Measurements from ENCODE around the gene EID2. TPM values are rescaled to one million over a fixed set of nuclear protein-coding genes. Genes with fewer than 3 reads are reported as not detected.

EID2 gene
- total RNA-seq, 2 experiments from 2014 or later: 17.3 to 22.9 TPM

DNA sequence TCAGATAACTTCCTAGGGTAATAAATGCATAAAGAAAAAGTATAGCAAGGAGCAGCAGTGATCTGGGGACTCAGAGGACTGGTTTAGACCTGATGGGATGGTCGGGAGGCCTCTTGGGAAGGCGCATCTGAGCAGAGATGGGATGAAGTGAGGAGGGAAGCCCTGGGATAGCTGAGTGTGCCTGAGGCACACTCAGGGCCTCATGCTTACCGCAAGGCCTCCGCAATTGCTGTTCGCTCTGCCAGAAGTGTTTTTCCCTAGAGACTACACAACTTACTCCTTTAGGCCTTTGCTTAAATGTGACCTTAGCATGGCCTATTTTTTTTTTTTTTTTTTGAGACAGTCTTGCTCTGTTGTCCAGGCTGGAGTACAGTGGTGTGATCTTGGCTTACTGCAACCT lies 45.3 kb downstream of the EID2 start:
- CTCF ChIA-PET (ENCODE audit: unreplicated experiment): no interaction called here
- intact Hi-C loops (cut with micrococcal nuclease; ENCODE audit: unreplicated experiment): no loop called here

DNA sequence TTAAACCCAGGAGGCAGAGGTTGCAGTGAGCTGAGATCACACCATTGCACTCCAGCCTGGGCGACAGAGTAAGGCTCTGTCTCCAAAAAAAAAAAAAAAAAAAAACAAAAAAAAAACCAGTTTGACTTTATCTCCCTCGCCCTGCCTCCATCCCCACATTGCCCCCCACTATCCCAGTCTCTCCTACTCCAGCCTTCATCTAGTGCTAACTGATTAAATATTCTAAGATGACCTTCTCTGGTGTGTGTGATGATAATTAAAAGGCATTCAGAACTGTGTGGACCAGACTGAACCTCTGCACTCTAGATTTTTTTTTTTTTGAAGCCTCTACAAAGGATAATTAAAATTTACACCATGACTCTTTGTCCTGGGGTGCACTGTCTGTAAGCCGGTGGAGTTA lies 47.2 kb downstream of the EID2 start:
- DNase-seq (ENCODE audit: low spot score): no peak
- ChIA-PET POLR2A (no interaction called here), CTCF (ENCODE audit: unreplicated experiment) (no interaction called here)
- no peaks in the 10 kb centered on the region for H3K79me2 ChIP-seq (ENCODE audit: insufficient read depth, low read depth, low read length)
- peaks cover 9% of the 10 kb centered on the region for H3K4me1 ChIP-seq (ENCODE audit: insufficient read depth, low read length, poor library complexity, severe bottlenecking)
- no peaks in the 10 kb centered on the region for H4K20me1 ChIP-seq (ENCODE audit: insufficient read depth, low read length)
- no peak overlapping the region for H3K4me3 ChIP-seq (ENCODE audit: low read depth, low read length, poor library complexity, severe bottlenecking)
- no peaks in the 10 kb centered on the region for H3K9me2 ChIP-seq (ENCODE audit: insufficient read depth, low read length)
- intact Hi-C loops (cut with micrococcal nuclease; ENCODE audit: unreplicated experiment): no loop called here
- no peaks in the 10 kb centered on the region for H3K9me3 ChIP-seq (ENCODE audit: low read length)
- H3K27ac ChIP-seq (ENCODE audit: low read depth, low read length, poor library complexity, severe bottlenecking): no peak overlapping the region
- BruUV-seq (replicated peaks): no TSS peak
- TF ChIP-seq, protein P1, sequence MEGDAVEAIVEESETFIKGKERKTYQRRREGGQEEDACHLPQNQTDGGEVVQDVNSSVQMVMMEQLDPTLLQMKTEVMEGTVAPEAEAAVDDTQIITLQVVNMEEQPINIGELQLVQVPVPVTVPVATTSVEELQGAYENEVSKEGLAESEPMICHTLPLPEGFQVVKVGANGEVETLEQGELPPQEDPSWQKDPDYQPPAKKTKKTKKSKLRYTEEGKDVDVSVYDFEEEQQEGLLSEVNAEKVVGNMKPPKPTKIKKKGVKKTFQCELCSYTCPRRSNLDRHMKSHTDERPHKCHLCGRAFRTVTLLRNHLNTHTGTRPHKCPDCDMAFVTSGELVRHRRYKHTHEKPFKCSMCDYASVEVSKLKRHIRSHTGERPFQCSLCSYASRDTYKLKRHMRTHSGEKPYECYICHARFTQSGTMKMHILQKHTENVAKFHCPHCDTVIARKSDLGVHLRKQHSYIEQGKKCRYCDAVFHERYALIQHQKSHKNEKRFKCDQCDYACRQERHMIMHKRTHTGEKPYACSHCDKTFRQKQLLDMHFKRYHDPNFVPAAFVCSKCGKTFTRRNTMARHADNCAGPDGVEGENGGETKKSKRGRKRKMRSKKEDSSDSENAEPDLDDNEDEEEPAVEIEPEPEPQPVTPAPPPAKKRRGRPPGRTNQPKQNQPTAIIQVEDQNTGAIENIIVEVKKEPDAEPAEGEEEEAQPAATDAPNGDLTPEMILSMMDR (conservative IDR thresholded peaks at IDR 0.05; ENCODE audit: low read length): no peak
- TF ChIP-seq EZH2phosphoT487 (IDR thresholded peaks at IDR 0.05; ENCODE audit: borderline replicate concordance, low read depth, low read length): no peak
- no peak overlapping the region for H2AFZ ChIP-seq (ENCODE audit: low read length)
- H3K36me3 ChIP-seq (ENCODE audit: insufficient read depth, low read length): peaks cover 43% of the 10 kb centered on the region
- H3K4me2 ChIP-seq (ENCODE audit: low read length): no peak overlapping the region

More for the DNA sequence above, 45.3 kb downstream of the EID2 start:
- no peak overlapping the region for H3K4me3 ChIP-seq (ENCODE audit: low read depth, low read length, poor library complexity, severe bottlenecking)
- no peaks in the 10 kb centered on the region for H4K20me1 ChIP-seq (ENCODE audit: insufficient read depth, low read length)
- H3K27ac ChIP-seq (ENCODE audit: low read depth, low read length, poor library complexity, severe bottlenecking): no peak overlapping the region
- H3K36me3 ChIP-seq (ENCODE audit: insufficient read depth, low read length): peaks cover 24% of the 10 kb centered on the region
- H3K4me2 ChIP-seq (ENCODE audit: low read length): no peak overlapping the region
- H2AFZ ChIP-seq (ENCODE audit: low read length): no peak overlapping the region
- POLR2A ChIA-PET: interaction anchor here (0.7 kb wide), 2 partner anchors 40 to 45 kb away, joined by 3 to 4 read pairs; no protein-coding TSS in a partner anchor
- H3K79me2 ChIP-seq (ENCODE audit: insufficient read depth, low read depth, low read length): no peaks in the 10 kb centered on the region
- TF ChIP-seq EZH2phosphoT487 (IDR thresholded peaks at IDR 0.05; ENCODE audit: borderline replicate concordance, low read depth, low read length): no peak
- TF ChIP-seq, protein P1 (conservative IDR thresholded peaks at IDR 0.05; ENCODE audit: low read length): no peak
- no peaks in the 10 kb centered on the region for H3K9me2 ChIP-seq (ENCODE audit: insufficient read depth, low read length)
- no peaks in the 10 kb centered on the region for H3K9me3 ChIP-seq (ENCODE audit: low read length)
- peaks cover 28% of the 10 kb centered on the region for H3K4me1 ChIP-seq (ENCODE audit: insufficient read depth, low read length, poor library complexity, severe bottlenecking)
- no TSS peak for BruUV-seq (replicated peaks)
- no peak for DNase-seq (ENCODE audit: low spot score)

DNA sequence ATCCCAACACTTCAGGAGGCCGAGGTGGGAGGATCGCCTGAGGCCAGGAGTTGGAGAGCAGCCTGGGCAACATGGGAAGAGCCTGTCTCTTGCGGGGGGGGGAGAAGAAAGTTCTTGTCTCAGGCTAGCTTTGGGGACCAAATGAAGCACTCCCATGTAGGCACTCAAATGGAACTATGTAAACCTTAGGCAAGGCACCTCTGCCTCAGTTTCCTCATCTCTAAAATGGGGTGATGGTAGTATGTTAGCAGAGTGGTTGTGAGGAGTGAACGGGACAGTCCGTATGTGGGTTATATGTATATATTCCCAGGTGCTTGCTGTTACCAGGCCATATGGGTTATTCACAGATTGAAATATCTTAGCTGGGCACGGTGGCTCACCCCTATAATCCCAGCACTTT lies 47.7 kb downstream of the EID2 start:
- POLR2A ChIA-PET: no interaction called here
- no TSS peak for BruUV-seq (replicated peaks)
- Histone ChIP-seq H3K4me3 (ENCODE audit: low read depth, low read length, poor library complexity, severe bottlenecking) (no peak overlapping the region), H3K27ac (ENCODE audit: low read depth, low read length, poor library complexity, severe bottlenecking) (no peak overlapping the region), H3K36me3 (ENCODE audit: insufficient read depth, low read length) (peaks cover 45% of the 10 kb centered on the region), H3K9me2 (ENCODE audit: insufficient read depth, low read length) (no peaks in the 10 kb centered on the region), H2AFZ (ENCODE audit: low read length) (no peak overlapping the region), H3K9me3 (ENCODE audit: low read length) (no peaks in the 10 kb centered on the region), H3K4me2 (ENCODE audit: low read length) (no peak overlapping the region), H3K79me2 (ENCODE audit: insufficient read depth, low read depth, low read length) (no peaks in the 10 kb centered on the region), H3K4me1 (ENCODE audit: insufficient read depth, low read length, poor library complexity, severe bottlenecking) (peaks cover 3% of the 10 kb centered on the region), H4K20me1 (ENCODE audit: insufficient read depth, low read length) (no peaks in the 10 kb centered on the region)
- CTCF ChIA-PET (ENCODE audit: unreplicated experiment): no interaction called here
- intact Hi-C loops (cut with micrococcal nuclease; ENCODE audit: unreplicated experiment): no loop called here
- TF ChIP-seq EZH2phosphoT487 (IDR thresholded peaks at IDR 0.05; ENCODE audit: borderline replicate concordance, low read depth, low read length): no peak
- TF ChIP-seq, protein P1 (conservative IDR thresholded peaks at IDR 0.05; ENCODE audit: low read length): no peak
- no peak for DNase-seq (ENCODE audit: low spot score)

Data from OCI-LY7 (cell line).